Activated T-cell treated with anti-CD3 and anti-CD28 coated beads, Interleukin-2, amount 50 U/mL, for 24 hours (primary cell): ENCODE measurements around the gene CREB3L1.

Source experiments
- DNase-seq: peaks from one replicate; pipeline ENCODE4 v3.0.0-alpha.2; 2020
- H3K27ac Mint-ChIP-seq: 2 replicates; pipeline ENCODE4 v1.8.0; 2020; ENCODE audit warnings: mild to moderate bottlenecking, mixed read lengths
- H3K27me3 Mint-ChIP-seq: 2 replicates; pipeline ENCODE4 v1.8.0; 2020; ENCODE audit warnings: mixed read lengths
- H3K36me3 Mint-ChIP-seq: 2 replicates; pipeline ENCODE4 v1.8.0; 2020; ENCODE audit warnings: low read depth, mixed read lengths
- H3K4me1 Mint-ChIP-seq: 2 replicates; pipeline ENCODE4 v1.8.0; 2020; ENCODE audit warnings: low read depth, mixed read lengths
- H3K4me3 Mint-ChIP-seq: 2 replicates; pipeline ENCODE4 v1.8.0; 2020; ENCODE audit warnings: mild to moderate bottlenecking, moderate library complexity, mixed read lengths
- H3K9me3 Mint-ChIP-seq: 2 replicates; pipeline ENCODE4 v1.8.0; 2020; ENCODE audit warnings: mixed read lengths

The CREB3L1 gene

DNA sequence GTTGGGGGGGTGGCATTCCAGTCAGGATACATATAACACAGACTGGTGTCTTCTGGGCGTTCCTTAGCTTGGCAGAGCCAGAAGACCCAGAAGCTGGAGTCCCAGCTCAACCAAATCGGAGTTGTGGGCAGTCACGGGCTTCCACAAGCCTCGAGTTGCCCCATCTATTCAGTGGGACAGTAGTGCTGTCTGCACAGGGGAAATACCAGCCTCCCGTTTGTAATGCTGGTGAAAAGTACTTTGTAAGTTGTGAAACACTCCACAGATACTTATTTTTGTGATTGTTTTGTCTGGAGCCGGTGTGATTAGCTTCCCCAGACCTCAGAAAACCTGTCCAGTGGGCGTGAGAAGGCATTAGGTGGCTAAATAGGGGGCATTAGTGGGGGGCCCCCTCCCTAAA, 83.4 kb downstream of the CREB3L1 start:
- H3K36me3 Mint-ChIP-seq: peaks cover 44% of the 10 kb centered on the region

DNA sequence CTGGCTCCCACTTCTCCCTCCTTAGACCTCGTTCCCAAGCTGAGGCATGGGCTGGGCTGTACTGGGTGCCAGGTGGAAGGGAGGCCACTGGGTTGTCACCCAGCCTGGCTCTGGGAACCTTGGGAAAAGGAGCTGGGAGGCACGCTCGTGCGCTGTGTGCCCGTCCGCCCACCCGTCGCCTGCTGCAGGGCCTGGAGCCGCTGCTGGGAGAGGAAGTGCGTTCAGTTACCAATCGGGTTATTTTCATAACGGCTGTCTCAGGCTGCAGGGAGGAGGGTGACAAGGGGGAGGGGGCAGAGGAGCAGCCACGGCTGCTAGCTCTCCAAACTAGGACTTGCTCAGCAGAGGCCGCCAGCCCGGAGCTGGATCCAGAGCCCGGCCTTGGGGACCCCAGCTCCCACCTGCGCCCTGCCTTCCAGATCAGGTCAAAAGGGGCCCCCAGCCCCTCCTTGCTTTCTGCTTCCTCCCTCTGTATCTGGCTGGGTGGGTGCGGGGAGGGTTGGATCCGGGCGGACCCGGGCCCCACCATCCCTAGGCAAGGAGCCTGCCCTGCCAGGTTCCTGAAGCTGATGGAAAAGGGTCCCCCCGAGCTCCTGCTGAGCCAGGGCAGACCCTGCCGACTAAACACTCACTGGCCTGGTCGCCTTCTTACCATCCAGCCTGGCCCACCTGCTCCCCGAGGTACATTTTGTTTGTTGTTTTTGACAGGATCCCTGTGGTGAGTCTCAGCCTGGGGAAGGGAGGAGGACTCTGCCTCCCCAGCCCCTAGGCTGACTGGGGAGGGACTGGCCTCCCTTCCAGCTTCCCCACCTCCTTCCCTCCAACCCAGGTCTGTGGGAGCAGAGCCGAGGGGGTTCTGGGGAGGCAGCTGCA, 84.1 kb downstream of the CREB3L1 start:
- H3K27ac Mint-ChIP-seq: peak overlapping the region; percentile 96
- peak overlapping the region; percentile 77 for H3K4me3 Mint-ChIP-seq
- no peaks in the 10 kb centered on the region for H3K27me3 Mint-ChIP-seq
- no peaks in the 10 kb centered on the region for H3K9me3 Mint-ChIP-seq
- H3K4me1 Mint-ChIP-seq: peaks cover 79% of the 10 kb centered on the region
- peak; percentile 76 for DNase-seq
- H3K36me3 Mint-ChIP-seq: peaks cover 41% of the 10 kb centered on the region

More for the DNA sequence above, 83.4 kb downstream of the CREB3L1 start:
- Mint-ChIP-seq H3K9me3 (no peaks in the 10 kb centered on the region), H3K4me1 (peaks cover 82% of the 10 kb centered on the region), H3K4me3 (peak overlapping the region; percentile 77), H3K27me3 (no peaks in the 10 kb centered on the region), H3K27ac (peak overlapping the region; percentile 96)
- no peak for DNase-seq

DNA sequence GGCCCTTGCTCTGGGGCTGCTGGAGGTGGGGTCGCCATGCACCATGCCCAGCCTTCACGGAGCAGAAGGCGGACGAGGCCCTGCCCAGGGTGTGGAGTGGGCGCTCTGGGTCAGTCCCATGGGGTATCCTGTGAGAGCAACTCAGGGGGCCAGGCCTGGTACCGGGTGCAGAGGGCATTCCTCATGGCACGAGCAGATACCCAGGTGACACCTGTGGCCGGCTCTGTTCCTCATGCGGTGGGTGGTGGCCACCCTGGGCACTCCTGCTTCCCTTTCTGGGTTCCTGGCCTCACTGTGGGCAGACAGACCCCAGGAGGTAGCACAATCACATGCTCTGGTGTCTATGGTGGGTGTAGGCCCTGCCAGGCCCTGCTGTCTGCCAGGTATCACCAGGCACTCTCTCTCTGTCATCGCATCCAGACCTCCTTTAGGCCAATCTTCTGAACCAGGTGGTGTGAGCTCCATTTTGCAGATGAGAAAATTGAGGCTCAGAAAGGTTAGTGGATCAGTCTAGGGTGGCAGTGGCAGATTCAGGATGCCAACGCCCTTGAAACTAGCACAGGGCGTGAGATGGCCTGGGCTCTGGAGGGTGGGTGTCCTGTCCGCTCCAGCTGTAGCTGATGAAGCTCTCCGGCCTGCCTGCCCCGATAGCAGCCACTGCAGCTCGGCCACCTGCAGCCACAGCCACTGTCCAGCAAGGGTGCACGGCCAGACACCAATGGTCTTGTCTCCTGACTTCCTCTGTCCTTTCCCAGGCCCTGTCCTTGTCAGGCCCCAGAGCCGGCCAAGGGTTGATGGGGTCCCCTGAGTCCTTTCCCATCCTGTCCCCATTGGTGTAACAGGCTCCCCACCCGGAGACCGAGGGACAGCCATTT, 84.9 kb downstream of the CREB3L1 start:
- Mint-ChIP-seq H3K4me1 (peaks cover 77% of the 10 kb centered on the region), H3K27me3 (no peaks in the 10 kb centered on the region)

DNA sequence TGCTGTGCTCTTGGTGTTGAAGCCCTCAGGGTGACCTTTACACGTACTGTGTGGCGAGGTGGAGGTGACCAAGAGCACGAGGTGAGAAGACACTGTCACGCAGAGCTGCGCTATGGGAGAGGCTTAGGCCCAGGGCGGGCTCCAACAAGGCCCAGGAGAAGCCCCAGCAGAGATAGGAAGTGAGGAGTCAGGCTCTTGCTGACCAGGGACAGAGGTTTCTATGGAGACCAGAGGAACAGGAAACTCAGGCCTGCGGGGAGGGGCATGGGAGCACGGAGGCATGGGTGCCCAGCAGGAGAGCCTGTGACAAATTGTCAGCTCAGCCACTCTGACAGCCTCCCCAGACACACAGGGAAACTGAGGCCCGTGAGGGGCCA, 85.6 kb downstream of the CREB3L1 start:
- peak overlapping the region; percentile 38 for H3K4me3 Mint-ChIP-seq
- H3K36me3 Mint-ChIP-seq: peaks cover 36% of the 10 kb centered on the region
- no peaks in the 10 kb centered on the region for H3K27me3 Mint-ChIP-seq
- peaks cover 76% of the 10 kb centered on the region for H3K4me1 Mint-ChIP-seq
- peak overlapping the region; percentile 96 for H3K27ac Mint-ChIP-seq
- DNase-seq: no peak
- no peaks in the 10 kb centered on the region for H3K9me3 Mint-ChIP-seq

More for the DNA sequence above, 84.9 kb downstream of the CREB3L1 start:
- peaks cover 36% of the 10 kb centered on the region for H3K36me3 Mint-ChIP-seq
- peak overlapping the region; percentile 96 for H3K27ac Mint-ChIP-seq
- no peaks in the 10 kb centered on the region for H3K9me3 Mint-ChIP-seq
- no peak for DNase-seq
- H3K4me3 Mint-ChIP-seq: peak overlapping the region; percentile 77

DNA sequence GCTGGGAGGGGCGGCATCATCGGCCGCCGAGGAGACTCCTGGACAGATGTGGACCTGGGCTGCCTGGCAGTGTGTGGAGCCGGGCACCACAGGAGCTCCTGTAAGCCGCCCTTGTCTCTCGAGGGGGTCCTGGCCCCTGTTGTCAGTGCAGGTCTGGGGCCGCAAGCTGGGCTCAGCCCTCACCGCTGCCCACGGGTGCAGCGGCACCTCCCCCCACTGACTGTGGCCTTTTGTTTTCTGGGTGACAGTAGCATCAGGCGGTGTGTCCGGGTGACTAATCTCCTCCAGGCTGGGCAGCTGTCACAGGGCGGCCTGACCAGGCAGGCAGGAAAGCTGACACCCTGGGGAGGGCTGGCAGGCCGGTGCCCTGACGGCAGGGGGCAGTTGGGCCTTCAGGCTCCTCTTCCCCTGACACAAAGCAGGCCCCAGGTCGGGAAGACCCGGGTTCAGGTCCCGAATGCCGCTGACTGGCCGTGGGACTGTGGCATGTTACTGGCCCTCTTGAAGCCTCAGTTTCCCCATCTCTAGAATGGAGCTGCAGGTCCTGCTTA, 86.1 kb downstream of the CREB3L1 start:
- peak overlapping the region; percentile 96 for H3K27ac Mint-ChIP-seq
- no peak for DNase-seq
- H3K27me3 Mint-ChIP-seq: no peaks in the 10 kb centered on the region
- peaks cover 75% of the 10 kb centered on the region for H3K4me1 Mint-ChIP-seq
- H3K36me3 Mint-ChIP-seq: peaks cover 41% of the 10 kb centered on the region
- H3K4me3 Mint-ChIP-seq: no peak overlapping the region
- no peaks in the 10 kb centered on the region for H3K9me3 Mint-ChIP-seq

DNA sequence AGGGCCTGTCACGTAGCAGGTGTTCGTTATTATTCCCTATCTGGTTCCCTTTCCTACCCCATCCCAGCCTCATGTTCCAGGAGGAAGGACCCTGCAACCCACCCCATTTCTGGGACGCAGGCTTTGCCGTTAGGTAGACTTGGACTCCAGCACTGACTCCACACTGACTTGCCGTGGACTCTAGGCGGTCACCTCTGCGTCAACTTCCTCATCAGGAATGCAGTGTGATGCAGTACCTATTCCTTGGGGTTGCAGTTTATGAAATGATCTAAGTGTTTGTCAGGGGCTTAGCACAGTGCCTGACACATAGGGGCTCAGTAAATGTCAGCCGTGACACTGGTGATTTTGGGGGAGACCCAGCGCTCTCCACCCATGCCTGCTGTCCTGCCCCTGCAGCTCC, 86.6 kb downstream of the CREB3L1 start:
- no peaks in the 10 kb centered on the region for H3K9me3 Mint-ChIP-seq
- no peak for DNase-seq
- peaks cover 72% of the 10 kb centered on the region for H3K4me1 Mint-ChIP-seq
- H3K36me3 Mint-ChIP-seq: peaks cover 47% of the 10 kb centered on the region
- no peak overlapping the region for H3K4me3 Mint-ChIP-seq
- no peaks in the 10 kb centered on the region for H3K27me3 Mint-ChIP-seq
- H3K27ac Mint-ChIP-seq: peak overlapping the region; percentile 96

DNA sequence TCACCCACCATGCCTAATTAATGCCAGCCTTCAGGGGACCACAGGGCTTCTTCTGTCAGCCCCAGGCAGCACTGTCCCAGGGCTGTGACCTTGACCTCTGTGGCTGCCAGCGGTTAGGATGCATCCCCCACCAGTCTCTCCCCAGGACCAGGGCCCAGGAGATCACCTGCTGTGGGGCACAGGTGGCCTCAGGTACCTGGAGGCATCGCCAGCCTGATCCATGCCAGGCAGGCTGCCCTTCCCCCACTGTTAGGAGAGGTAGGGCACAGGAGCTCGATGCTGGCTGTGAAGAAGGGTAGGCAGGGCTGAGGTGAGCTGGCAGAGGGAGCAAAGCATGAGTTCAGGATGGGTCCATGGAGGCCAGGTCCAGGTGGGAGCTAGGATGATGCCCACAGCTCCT, 87.3 kb downstream of the CREB3L1 start:
- Mint-ChIP-seq H3K4me1 (peaks cover 77% of the 10 kb centered on the region), H3K4me3 (no peak overlapping the region), H3K36me3 (peaks cover 54% of the 10 kb centered on the region), H3K27me3 (no peaks in the 10 kb centered on the region), H3K27ac (peak overlapping the region; percentile 96), H3K9me3 (no peaks in the 10 kb centered on the region)
- DNase-seq: no peak

DNA sequence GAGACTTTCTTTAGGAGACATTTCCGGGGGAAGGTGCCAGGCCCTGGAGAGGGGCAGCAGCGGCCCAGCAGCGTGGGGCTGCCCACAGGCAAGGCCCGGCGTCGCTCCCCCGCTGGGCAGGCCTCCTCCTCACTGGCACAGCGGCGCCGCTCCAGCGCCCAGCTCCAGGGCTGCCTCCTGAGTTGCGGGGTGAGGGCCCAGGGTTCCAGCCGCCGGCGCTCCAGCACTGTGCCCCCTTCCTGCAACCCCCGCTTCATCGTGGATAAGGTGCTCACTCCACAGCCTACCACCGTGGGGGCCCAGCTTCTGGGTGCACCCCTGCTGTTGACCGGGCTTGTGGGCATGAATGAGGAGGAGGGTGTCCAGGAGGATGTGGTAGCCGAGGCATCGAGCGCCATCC, 88.8 kb downstream of the CREB3L1 start:
- DNase-seq: no peak
- Mint-ChIP-seq H3K9me3 (no peaks in the 10 kb centered on the region), H3K36me3 (peaks cover 64% of the 10 kb centered on the region), H3K27me3 (no peaks in the 10 kb centered on the region), H3K4me3 (no peak overlapping the region), H3K4me1 (peaks cover 66% of the 10 kb centered on the region), H3K27ac (peak overlapping the region; percentile 96)

DNA sequence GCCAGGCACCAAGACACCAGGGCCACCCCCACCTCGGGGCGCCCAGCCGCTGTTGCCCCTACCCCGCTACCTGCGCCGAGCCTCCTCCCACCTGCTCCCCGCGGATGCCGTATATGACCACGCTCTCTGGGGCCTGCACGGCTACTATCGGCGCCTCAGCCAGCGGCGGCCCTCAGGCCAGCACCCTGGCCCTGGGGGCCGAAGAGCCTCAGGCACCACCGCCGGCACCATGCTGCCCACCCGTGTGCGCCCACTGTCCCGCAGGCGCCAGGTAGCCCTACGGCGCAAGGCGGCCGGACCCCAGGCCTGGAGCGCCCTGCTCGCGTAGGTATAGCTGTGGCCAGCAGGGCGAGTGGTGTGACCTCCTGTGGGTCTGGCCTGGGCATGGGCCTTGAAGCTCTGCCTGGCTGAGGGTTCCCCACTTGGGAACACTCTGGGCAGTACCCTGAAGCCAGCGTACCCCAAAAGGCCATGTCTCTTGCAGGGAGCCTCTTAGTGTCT, 89.2 kb downstream of the CREB3L1 start:
- peak overlapping the region; percentile 90 for H3K27ac Mint-ChIP-seq
- peaks cover 68% of the 10 kb centered on the region for H3K36me3 Mint-ChIP-seq
- peaks cover 62% of the 10 kb centered on the region for H3K4me1 Mint-ChIP-seq
- H3K9me3 Mint-ChIP-seq: no peaks in the 10 kb centered on the region
- H3K27me3 Mint-ChIP-seq: no peaks in the 10 kb centered on the region
- DNase-seq: no peak
- no peak overlapping the region for H3K4me3 Mint-ChIP-seq

DNA sequence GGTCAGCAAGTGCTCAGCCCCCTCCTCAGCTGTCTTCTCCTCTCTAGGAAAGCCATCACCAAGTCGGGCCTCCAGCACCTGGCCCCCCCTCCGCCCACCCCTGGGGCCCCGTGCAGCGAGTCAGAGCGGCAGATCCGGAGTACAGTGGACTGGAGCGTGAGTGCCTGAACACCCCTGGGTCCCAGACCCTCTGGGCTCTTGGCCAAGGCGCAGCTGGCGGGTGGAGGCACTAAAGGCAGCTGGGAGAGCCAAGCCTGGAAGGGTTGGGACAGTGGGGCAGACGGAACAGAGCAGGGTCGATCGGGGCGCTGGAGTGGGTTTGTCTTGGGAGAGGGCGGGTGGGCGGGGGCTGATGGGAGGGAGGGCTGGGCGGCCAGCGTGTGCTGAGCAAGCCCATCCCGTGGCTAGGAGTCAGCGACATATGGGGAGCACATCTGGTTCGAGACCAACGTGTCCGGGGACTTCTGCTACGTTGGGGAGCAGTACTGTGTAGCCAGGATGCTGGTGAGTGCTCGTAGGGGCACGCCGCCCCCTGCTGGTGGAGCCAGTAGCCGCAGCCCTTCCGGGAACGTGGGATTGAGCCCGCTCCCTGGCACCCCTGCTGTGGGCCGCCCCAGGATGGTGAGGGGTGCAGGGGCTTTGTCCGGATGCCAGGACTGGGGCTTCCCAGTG, 89.9 kb downstream of the CREB3L1 start:
- peak overlapping the region; percentile 29 for H3K4me3 Mint-ChIP-seq
- peak; percentile 86 for DNase-seq
- no peaks in the 10 kb centered on the region for H3K9me3 Mint-ChIP-seq
- H3K27me3 Mint-ChIP-seq: no peaks in the 10 kb centered on the region
- H3K27ac Mint-ChIP-seq: peak overlapping the region; percentile 90
- H3K4me1 Mint-ChIP-seq: peaks cover 55% of the 10 kb centered on the region
- peaks cover 74% of the 10 kb centered on the region for H3K36me3 Mint-ChIP-seq

DNA sequence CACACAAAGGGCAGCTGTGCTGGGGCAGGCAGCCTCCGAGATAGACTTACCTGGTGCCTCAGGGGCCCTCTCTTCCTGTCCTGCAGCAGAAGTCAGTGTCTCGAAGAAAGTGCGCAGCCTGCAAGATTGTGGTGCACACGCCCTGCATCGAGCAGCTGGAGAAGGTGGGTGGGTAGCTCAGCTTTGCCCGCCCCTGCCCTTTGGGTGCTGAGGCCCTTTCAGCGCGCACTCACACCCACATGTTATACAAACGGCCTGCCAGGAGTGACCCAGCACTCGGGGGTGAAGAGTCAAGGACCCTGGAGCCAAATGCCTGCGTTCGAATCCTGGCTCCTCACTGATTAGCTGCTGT, 90.4 kb downstream of the CREB3L1 start:
- Mint-ChIP-seq H3K27ac (peak overlapping the region; percentile 76), H3K27me3 (no peaks in the 10 kb centered on the region)

DNA sequence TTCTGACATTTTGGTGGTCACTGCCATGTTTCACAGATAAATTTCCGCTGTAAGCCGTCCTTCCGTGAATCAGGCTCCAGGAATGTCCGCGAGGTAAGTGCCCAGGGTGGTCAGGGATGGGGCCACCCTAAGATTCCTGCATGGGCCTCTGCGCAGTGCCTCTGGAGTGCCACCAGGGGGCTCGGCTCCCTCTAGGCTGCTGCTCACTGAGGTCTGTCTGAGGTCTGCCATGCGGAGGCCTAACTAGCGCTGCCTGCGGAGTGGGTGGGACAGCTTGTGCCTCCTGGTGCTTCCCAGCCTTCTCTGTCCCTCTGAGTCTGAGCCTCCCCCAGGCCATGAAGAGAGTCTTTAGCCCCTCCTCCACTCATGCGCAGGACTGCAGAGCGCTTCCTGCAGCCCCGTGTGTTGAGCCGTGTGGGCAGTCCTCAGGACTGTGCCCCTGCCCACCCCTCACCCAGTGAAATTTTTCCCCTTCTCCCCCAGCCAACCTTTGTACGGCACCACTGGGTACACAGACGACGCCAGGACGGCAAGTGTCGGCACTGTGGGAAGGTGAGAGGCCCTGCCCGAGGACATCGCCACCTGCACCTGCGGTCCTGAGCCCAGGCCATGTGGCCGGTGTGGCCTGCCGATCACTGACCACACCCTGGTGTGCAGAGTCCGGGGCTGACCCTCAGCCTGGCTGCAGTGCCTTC, 92.1 kb downstream of the CREB3L1 start:
- DNase-seq: peak; percentile 74
- Mint-ChIP-seq H3K36me3 (peaks cover 74% of the 10 kb centered on the region), H3K27me3 (no peaks in the 10 kb centered on the region), H3K27ac (peak overlapping the region; percentile 76), H3K4me1 (peaks cover 39% of the 10 kb centered on the region), H3K9me3 (no peaks in the 10 kb centered on the region), H3K4me3 (no peak overlapping the region)

More for the DNA sequence above, 90.4 kb downstream of the CREB3L1 start:
- DNase-seq: no peak
- H3K36me3 Mint-ChIP-seq: peaks cover 73% of the 10 kb centered on the region
- H3K4me3 Mint-ChIP-seq: no peak overlapping the region
- peaks cover 50% of the 10 kb centered on the region for H3K4me1 Mint-ChIP-seq
- H3K9me3 Mint-ChIP-seq: no peaks in the 10 kb centered on the region

DNA sequence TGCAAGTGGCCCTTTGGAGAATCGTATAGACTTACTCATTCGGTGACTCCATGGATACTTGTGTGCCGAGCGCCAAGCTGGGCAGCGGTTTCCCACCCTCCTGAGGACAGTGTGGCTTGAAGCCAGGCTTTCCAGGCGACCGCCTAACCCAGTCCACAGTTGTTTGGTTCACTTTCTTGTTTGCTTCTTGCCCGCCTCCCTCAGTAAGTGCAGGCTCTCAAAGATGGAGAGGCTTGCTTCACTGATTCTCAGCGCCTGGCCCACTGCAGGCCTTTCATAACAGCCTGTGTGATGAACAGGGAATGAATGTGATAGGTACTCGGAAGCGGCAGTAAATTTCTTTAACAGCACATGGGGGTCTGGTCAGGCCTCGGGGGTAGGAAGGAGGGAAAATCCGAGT, 92.8 kb downstream of the CREB3L1 start:
- DNase-seq: no peak
- peaks cover 32% of the 10 kb centered on the region for H3K4me1 Mint-ChIP-seq
- peak overlapping the region; percentile 71 for H3K27ac Mint-ChIP-seq
- peaks cover 74% of the 10 kb centered on the region for H3K36me3 Mint-ChIP-seq
- H3K9me3 Mint-ChIP-seq: no peaks in the 10 kb centered on the region
- H3K27me3 Mint-ChIP-seq: no peaks in the 10 kb centered on the region
- no peak overlapping the region for H3K4me3 Mint-ChIP-seq
